Testis (tissue), 3 donors: ENCODE data around the gene PPP1R14B. TPM values are rescaled to one million over a fixed set of nuclear protein-coding genes. Genes with fewer than 3 reads are reported as not detected.

Experiments used
- DNase-seq: peaks from one replicate; pipeline ENCODE4 v3.0.0-alpha.2; 2019
- H3K27ac ChIP-seq, 2 donors: fragments of 200-600 bp; sonication (generic); one replicate each; pipeline ENCODE4 v1.5.1; 2019
- H3K27me3 ChIP-seq: fragments of 200-600 bp; sonication (generic); one replicate; pipeline ENCODE4 v1.5.1; 2019
- H3K36me3 ChIP-seq: fragments of 200-600 bp; sonication (generic); one replicate; pipeline ENCODE4 v1.5.1; 2017; ENCODE audit warnings: low read depth; ENCODE audit errors: missing control alignments
- H3K4me1 ChIP-seq: fragments of 200-600 bp; sonication (generic); one replicate; pipeline ENCODE4 v1.5.1; 2019
- H3K4me3 ChIP-seq, 2 donors: fragments of 200-600 bp; sonication (generic); one replicate each; pipeline ENCODE4 v1.5.1; 2017 to 2019
- H3K9me3 ChIP-seq: fragments of 200-600 bp; sonication (generic); one replicate; pipeline ENCODE4 v1.5.1; 2017
- CTCF ChIP-seq, 3 experiments: fragments of 450-650 bp in 2 of 3; fragments of 200-600 bp in 1 of 3; sonication (generic) in 1 of 3; IDR thresholded peaks; one replicate each; pipeline ENCODE4 v1.5.1; 2016 to 2019; ENCODE audit warnings: antibody characterized with exemption in 3 of 3, mild to moderate bottlenecking in 2 of 3, moderate library complexity in 1 of 3
- POLR2A ChIP-seq: fragments of 450-650 bp; IDR thresholded peaks from one replicate; pipeline ENCODE4 v1.6.1; 2017; ENCODE audit warnings: antibody characterized with exemption, mild to moderate bottlenecking, moderate library complexity
- WGBS, 2 donors: methylation state at CpG; one replicate each; pipeline ENCODE4 v1.1.5; 2018; 5-methylcytosine and 5-hydroxymethylcytosine counted together
- intact Hi-C: fragments of 100-400 bp; cut with DNase I; formaldehyde crosslinking; loops from one replicate; pipeline ENCODE4 v1.15.1; 2023; ENCODE audit warnings: low total_unique reads
- polyA plus RNA-seq: library from polyadenylated mRNA; stranded (reverse); fragments of 350-450 nt; fragmentation: Illumina TruSeq; extraction: RNeasy Lipid Tissue Mini Kit (QIAGEN cat#74804); gene quantifications from one replicate; pipeline ENCODE4 v1.2.3, GENCODE V29; 2014; ENCODE audit warnings: low read depth, low replicate concordance; ENCODE audit not compliant: insufficient read depth
- total RNA-seq, 2 donors: library from RNA; depleted of rRNA; stranded (reverse); fragments of >200 nt; gene quantifications; one replicate each; pipeline ENCODE4 v1.2.3, GENCODE V29; 2016

The PPP1R14B gene
- total and polyA plus RNA-seq, 3 donors from 2014 or later: 53.4 to 72.0 (median 67.3) TPM

GRCh38 chr11:64206457-64207255, 40.1 kb downstream of the PPP1R14B start, which contains the start of gene FERMT3:
Gene FERMT3 (plus strand): TSS chr11:64206721. CDS start chr11:64207365, 644 bp downstream.
- Histone ChIP-seq H3K9me3 (no peaks in the 10 kb centered on the region), H3K27ac (peak within 1 kb of the TSS; percentile 65 to 71), H3K4me1 (peaks cover 9% of the 10 kb centered on the region), H3K36me3 (no peaks in the 10 kb centered on the region), H3K4me3 (peak within 1 kb of the TSS; percentile 24 to 34), H3K27me3 (no peaks in the 10 kb centered on the region)
- TF ChIP-seq CTCF (IDR thresholded peaks at IDR 0.05): no peak
- no peak for TF ChIP-seq POLR2A
- intact Hi-C loops: loop anchor here (10.0 kb wide), 1 partner anchor 88 kb away; the partner anchor contains the start of gene KCNK4
- WGBS, 2 donors: 66 to 81% methylated on average over 8 to 27 of the region's 27 CpGs
- DNase-seq: peak; percentile 38

GRCh38 chr11:64204464-64204989, 42.2 kb downstream of the PPP1R14B start:
- 33 to 39% methylated on average over 6 to 7 of the region's 7 CpGs for WGBS, 2 donors
- H3K36me3 ChIP-seq: no peaks in the 10 kb centered on the region
- peak overlapping the region in 1 of 2 donors; percentile 3 for H3K27ac ChIP-seq
- no peaks in the 10 kb centered on the region for H3K9me3 ChIP-seq
- peaks cover 9% of the 10 kb centered on the region for H3K4me1 ChIP-seq
- DNase-seq: peak; percentile 94
- TF ChIP-seq CTCF (IDR thresholded peaks at IDR 0.05): peak; percentile 47 to 64 (median 61)
- no peak for TF ChIP-seq POLR2A
- intact Hi-C loops: loop anchor here (10.0 kb wide), 1 partner anchor 90 kb away; the partner anchor contains the start of gene KCNK4
- no peaks in the 10 kb centered on the region for H3K27me3 ChIP-seq
- no peak overlapping the region for H3K4me3 ChIP-seq

- no peak for DNase-seq
- 66 to 74% methylated on average over 16 of the region's 16 CpGs for WGBS, 2 donors
- Histone ChIP-seq H3K27me3 (no peaks in the 10 kb centered on the region), H3K4me3 (no peak overlapping the region), H3K9me3 (no peaks in the 10 kb centered on the region), H3K4me1 (peaks cover 9% of the 10 kb centered on the region), H3K36me3 (no peaks in the 10 kb centered on the region), H3K27ac (peak overlapping the region in 1 of 2 donors; percentile 3)
- intact Hi-C loops: loop anchor here (10.0 kb wide), 1 partner anchor 91 kb away; the partner anchor contains the start of gene KCNK4
- TF ChIP-seq CTCF (IDR thresholded peaks at IDR 0.05): no peak
- no peak for TF ChIP-seq POLR2A
Measured at GRCh38 chr11:64204080-64204440, 42.7 kb downstream of the PPP1R14B start.

- TF ChIP-seq POLR2A (no peak), CTCF (IDR thresholded peaks at IDR 0.05) (no peak)
- Histone ChIP-seq H3K4me3 (no peak overlapping the region), H3K9me3 (no peaks in the 10 kb centered on the region), H3K27me3 (no peaks in the 10 kb centered on the region), H3K4me1 (peaks cover 9% of the 10 kb centered on the region), H3K27ac (no peak overlapping the region), H3K36me3 (no peaks in the 10 kb centered on the region)
- no peak for DNase-seq
- 88% methylated on average over 27 of the region's 27 CpGs for WGBS, 2 donors
- intact Hi-C loops: loop anchor here (10.0 kb wide), 1 partner anchor 91 kb away; the partner anchor contains the start of gene KCNK4
Measured at GRCh38 chr11:64203421-64204079, 43.2 kb downstream of the PPP1R14B start.
